ENCODE results near the gene PPP3R1.

DNA sequence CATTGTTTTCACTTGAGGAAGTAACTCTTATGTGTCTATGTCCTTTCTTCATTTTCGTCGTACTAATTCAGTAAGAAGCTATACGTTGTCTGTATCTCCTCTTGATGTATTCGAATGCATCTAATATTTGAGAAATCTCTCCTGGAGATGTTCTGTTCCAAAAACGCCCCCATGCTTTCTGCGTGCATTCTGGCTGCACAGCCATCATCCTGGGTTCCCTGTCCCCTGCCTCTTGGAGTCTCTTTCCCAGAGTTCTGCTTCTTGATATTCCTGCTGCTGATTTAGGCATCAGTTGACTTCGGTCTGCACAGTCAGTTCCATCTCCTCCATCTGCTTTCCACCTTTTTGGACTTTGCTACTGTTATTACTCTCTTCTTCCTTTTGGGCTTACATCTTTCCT, 81.2 kb downstream of the PPP3R1 start:
- TF ChIP-seq POLR2A (IDR thresholded peaks at IDR 0.05; ENCODE audit: low read length): no peak
- TF ChIP-seq GATA1 (IDR thresholded peaks at IDR 0.05; ENCODE audit: low read depth, low read length): no peak
